Adrenal gland (tissue), 5 donors: ENCODE measurements around the gene OSBPL10.

Source experiments
- POLR2A ChIP-seq, 2 donors: fragments of 450-650 bp; IDR thresholded peaks; one replicate each; pipeline ENCODE4 v1.6.1; 2017; ENCODE audit warnings: antibody characterized with exemption in 2 of 2, mild to moderate bottlenecking in 2 of 2, moderate library complexity in 1 of 2
- TF ChIP-seq, protein P1 (sequence below), 6 experiments: fragments of 450-650 bp in 4 of 6; fragments of 200-600 bp in 2 of 6; sonication (generic) in 1 of 6; IDR thresholded peaks; 1 replicate in 5 of 6; 2 replicates in 1 of 6; pipeline versions ENCODE4 v1.5.1 to v1.8.0; 2016 to 2021; ENCODE audit warnings: antibody characterized with exemption in 6 of 6, mild to moderate bottlenecking in 2 of 6, moderate library complexity in 1 of 6
- donor health status: DM: no; HTN: no; CAD: no.

DNA sequence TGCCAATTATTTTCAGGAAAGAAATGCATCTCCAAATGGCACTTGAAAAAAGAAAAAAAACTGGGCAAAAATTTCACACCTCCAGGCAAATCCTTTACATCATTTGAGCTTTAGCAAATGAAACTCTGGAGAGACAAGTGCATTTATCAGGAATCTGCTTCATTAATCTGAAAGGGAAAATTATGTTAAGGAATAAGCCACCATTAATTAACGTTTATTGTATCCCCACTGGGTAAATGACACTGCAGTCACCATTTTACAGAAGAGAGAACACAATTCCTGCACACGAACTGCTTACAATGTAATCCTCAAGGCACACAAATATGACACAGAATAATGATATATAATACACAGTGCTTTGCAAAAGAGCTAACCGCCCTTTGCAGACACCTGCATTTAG lies 217.3 kb downstream of the OSBPL10 start:
- TF ChIP-seq, protein P1, sequence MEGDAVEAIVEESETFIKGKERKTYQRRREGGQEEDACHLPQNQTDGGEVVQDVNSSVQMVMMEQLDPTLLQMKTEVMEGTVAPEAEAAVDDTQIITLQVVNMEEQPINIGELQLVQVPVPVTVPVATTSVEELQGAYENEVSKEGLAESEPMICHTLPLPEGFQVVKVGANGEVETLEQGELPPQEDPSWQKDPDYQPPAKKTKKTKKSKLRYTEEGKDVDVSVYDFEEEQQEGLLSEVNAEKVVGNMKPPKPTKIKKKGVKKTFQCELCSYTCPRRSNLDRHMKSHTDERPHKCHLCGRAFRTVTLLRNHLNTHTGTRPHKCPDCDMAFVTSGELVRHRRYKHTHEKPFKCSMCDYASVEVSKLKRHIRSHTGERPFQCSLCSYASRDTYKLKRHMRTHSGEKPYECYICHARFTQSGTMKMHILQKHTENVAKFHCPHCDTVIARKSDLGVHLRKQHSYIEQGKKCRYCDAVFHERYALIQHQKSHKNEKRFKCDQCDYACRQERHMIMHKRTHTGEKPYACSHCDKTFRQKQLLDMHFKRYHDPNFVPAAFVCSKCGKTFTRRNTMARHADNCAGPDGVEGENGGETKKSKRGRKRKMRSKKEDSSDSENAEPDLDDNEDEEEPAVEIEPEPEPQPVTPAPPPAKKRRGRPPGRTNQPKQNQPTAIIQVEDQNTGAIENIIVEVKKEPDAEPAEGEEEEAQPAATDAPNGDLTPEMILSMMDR (IDR thresholded peaks at IDR 0.05), result no peak
- TF ChIP-seq POLR2A (IDR thresholded peaks at IDR 0.05), result no peak
